Stimulated activated CD4-positive, alpha-beta T cell treated with anti-CD3 and anti-CD28 coated beads, Interleukin-15, amount 100 ng/mL, for 1 hour (primary cell): Measurements from ENCODE around the gene ACOT2.

ENCODE experiments used
- DNase-seq, 2 donors: peaks; one replicate each; pipeline ENCODE4 v3.0.0-alpha.2; 2020; ENCODE audit warnings: low read depth in 1 of 2, low spot score in 1 of 2

Gene ACOT2

GRCh38 chr14:73613419-73613963 is 44.5 kb downstream of the ACOT2 start:
- no peak for DNase-seq

GRCh38 chr14:73616831-73617230 is 47.8 kb downstream of the ACOT2 start:
- no peak for DNase-seq

- no peak for DNase-seq
Measured at GRCh38 chr14:73619524-73619923, 50.5 kb downstream of the ACOT2 start.

DNA sequence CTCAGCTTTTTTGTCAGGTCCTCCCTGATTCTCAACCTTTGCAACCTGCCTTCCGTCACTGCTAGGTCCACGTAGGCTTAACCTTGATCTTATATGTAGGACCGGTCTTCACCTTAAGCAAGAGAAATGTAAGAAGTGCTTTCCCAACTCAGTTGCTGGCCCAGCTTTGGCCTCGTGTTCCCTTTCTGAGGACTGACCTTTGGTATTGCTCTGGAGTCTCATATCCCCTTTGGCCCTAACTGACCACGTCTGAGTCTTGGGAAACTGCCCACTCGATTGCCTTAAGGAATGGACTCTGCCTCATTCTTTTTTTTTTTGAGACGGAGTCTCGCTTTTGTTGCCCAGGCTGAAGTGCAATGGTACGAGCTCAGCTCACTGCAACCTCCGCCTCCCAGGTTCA is 51.3 kb downstream of the ACOT2 start:
- no peak for DNase-seq

GRCh38 chr14:73623504-73624054 is 54.6 kb downstream of the ACOT2 start:
- DNase-seq: no peak
